Lower leg skin (tissue), 3 donors: ENCODE results near the gene COL4A1.

Experiments used
- POLR2A ChIP-seq, 2 donors: fragments of 450-650 bp; IDR thresholded peaks; one replicate each; pipeline ENCODE4 v1.6.1; 2016 to 2017; ENCODE audit warnings: antibody characterized with exemption in 2 of 2, mild to moderate bottlenecking in 1 of 2, moderate library complexity in 1 of 2
- TF ChIP-seq, protein P1 (sequence below), 3 donors: fragments of 450-650 bp; IDR thresholded peaks; one replicate each; pipeline ENCODE4 v1.5.1; 2016; ENCODE audit warnings: antibody characterized with exemption in 3 of 3, mild to moderate bottlenecking in 3 of 3, moderate library complexity in 2 of 3

DNA sequence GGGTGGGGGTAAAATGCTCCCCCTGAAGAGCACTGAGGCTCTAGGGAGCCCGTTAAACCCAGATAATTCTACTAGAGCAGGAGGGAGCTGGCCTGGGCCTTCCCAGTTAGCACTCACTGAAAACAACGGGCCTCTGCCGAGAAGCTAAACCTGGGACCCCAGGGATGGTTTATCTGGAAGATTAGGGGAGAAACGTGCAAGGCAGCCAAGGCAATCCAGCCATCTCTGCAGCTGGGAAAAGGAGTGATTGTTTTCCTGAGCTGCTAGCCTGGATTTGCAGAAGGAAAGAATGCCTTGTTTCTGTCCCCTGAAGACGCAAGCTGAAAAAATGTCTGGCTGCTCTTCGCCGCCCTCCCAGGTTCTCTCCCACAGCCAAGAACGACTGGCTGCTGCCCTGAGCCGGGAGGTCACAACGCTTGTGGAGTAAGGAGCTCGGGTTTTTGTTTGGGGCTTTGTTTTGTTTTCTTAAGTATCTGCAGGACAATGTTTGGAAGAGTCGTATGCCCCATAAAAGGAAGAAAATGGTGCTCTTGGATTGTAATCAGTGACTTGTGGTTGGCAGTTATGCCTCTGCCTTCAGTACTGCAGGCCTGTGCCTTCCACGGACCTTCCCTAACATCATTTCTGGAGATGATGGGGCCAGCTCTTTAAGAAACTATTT is 31.6 kb upstream of the COL4A1 start:
- no peak for TF ChIP-seq POLR2A (IDR thresholded peaks at IDR 0.05)
- TF ChIP-seq, protein P1, sequence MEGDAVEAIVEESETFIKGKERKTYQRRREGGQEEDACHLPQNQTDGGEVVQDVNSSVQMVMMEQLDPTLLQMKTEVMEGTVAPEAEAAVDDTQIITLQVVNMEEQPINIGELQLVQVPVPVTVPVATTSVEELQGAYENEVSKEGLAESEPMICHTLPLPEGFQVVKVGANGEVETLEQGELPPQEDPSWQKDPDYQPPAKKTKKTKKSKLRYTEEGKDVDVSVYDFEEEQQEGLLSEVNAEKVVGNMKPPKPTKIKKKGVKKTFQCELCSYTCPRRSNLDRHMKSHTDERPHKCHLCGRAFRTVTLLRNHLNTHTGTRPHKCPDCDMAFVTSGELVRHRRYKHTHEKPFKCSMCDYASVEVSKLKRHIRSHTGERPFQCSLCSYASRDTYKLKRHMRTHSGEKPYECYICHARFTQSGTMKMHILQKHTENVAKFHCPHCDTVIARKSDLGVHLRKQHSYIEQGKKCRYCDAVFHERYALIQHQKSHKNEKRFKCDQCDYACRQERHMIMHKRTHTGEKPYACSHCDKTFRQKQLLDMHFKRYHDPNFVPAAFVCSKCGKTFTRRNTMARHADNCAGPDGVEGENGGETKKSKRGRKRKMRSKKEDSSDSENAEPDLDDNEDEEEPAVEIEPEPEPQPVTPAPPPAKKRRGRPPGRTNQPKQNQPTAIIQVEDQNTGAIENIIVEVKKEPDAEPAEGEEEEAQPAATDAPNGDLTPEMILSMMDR (IDR thresholded peaks at IDR 0.05) = no peak
